Effector CD4-positive, alpha-beta T cell (primary cell): ENCODE measurements around the gene TEX261.

Experiments used
- DNase-seq: peaks from one replicate; pipeline ENCODE4 v3.0.0-alpha.2; 2020

Gene TEX261

GRCh38 chr2:70981421-70981820 lies 13.3 kb downstream of the TEX261 start:
- no peak for DNase-seq

DNA sequence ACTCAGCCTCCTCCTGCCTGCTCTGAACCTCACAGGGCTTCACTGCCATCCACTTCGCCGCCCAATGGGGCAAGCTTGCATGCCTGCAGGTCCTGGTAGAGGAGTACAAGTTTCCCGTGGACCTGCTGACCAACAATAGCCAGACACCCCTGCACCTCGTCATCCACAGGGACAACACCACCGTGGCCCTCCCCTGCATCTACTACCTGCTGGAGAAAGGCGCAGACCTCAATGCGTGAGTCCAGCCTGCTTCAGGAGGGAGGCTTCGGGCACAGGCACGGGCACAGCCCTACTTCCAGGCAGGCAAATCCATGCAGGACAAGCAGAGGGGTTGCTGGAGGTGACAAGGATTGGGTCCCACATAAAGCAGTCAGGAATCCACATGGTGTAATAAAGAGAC lies 15.0 kb downstream of the TEX261 start:
- DNase-seq, result no peak

DNA sequence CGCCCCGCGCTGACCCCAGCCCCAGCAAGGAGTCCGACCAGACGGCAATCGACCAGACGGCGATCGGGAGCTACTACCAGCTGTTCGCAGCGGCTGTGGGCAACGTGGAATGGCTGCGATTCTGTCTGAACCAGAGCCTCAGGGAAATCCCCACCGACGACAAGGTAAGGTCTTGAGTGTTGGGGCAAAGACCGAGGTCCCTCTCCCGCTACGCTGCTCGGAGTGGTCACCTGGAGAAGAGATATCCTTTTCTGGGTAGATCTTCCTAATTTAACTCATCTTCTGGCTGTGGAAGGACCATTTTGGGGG lies 15.5 kb downstream of the TEX261 start:
- DNase-seq, result no peak

DNA sequence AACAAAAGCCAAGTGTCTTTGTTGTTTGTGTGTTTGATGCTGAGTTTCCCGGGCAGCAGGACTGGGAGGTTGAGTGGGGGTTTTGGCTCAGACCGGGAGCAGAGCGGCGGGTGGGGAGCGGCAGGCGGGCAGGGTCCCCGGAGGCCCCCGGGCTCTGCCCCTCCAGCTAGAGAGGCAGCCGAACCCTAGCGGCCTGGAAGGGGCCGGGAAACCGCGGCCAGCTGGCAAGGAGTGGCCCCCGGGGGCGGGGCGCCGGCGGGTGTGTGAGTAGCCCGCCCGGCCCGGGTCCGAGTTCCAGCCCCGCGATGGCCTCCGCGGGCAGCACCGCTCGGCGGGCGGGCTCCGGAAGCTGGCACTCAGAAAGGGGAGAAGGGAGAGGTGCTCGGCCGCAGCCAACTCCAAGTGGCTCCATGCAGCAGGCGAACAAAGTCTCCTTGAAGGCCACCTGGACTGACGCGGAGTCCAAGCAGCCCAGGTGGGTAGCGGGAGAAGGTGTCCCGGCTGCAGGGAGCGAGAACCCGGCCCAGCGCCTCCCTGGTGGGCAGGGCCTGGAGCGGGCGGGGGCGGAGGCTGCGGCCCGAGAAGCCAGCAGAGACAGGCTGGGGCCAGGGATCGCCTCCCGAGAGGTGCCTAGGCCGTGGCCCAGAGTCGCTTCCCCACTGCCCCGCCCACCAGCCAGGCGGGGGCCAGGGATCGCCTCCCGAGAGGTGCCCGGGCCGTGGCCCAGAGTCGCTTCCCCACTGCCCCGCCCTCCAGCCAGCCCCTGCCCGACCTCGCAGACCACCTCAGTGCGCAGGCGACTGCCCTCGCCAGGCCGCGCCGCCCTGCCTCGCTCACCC lies 16.1 kb downstream of the TEX261 start, which contains the start of gene ANKRD53:
TSS of gene ANKRD53 (plus strand) at position 290 of the 839 bp plus-strand sequence. CDS start at position 306, 16 bp downstream.
- DNase-seq, result no peak

GRCh38 chr2:70977605-70978205 lies 17.0 kb downstream of the TEX261 start:
- no peak for DNase-seq

DNA sequence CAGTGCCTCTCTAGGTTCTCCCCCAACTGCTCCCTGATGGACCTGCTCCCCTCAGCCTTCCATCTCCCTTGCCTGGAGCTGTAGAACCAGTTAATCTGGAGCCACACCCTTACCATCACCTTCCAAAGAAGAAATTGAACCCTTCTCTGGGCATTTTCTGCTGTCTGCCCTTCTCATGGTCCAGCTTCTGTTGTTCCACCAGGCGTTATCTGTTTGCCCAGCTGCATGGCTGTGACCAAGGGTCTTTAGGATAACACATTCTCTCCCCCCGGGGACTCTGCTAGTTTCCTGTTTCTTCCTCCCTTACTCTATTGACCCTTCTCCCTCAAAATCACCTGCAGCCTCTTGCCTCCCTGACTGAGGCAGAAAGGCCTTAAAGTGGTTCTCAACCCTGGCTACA lies 19.4 kb downstream of the TEX261 start:
- no peak for DNase-seq

- DNase-seq, result no peak
Measured at GRCh38 chr2:70974592-70974991, 20.1 kb downstream of the TEX261 start.

- DNase-seq, result no peak
Measured at GRCh38 chr2:70967189-70967588, 27.5 kb downstream of the TEX261 start.

- DNase-seq, result no peak
Measured at GRCh38 chr2:70966681-70967080, 28.0 kb downstream of the TEX261 start.

GRCh38 chr2:70965506-70965905 lies 29.2 kb downstream of the TEX261 start:
- no peak for DNase-seq

- DNase-seq, result peak; percentile 80
Measured at GRCh38 chr2:70964596-70965386, 29.9 kb downstream of the TEX261 start.

GRCh38 chr2:70964133-70964532 lies 30.5 kb downstream of the TEX261 start:
- no peak for DNase-seq

DNA sequence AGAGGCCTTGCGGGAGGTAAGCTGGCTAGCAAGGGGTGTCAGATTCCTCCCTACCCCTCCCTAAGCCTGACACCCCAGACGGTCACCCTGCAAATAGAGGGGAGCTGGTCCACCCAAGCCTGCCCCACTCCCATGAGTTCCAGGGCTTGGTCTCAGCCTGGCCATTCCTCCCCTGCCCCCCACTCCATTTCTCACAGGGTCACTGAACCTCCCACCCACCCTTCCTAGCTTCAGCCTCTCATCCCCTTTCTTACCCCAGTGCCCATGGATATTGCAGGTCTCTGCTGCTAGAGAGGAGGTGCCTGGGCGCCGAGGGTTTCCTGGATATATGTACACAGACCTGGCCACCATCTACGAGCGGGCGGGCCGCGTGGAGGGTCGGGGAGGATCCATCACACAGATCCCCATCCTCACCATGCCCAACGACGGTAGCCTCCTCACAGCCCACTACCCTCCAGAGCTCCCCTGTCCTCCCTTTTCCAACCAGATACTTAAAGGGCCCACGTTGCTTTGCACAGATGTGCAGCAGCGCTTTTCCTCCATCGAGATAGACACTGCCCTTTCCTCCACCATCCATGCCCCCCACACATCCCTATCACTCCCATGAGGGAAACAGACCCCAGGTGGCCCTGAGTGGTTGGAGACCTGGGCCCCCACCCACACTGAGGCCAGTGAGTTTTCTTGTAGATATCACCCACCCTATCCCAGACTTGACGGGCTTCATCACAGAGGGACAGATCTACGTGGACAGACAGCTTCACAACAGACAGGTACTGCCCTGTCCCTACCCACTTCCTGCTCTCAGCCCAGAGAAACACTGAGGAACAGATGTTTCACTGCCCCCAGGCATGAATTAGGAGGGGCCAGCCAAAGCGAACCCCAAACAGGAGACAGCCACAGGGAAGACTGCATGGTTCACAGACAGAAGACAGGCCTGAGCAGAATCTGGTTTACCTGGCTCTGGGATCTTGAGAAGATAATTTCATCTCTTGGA lies 31.5 kb downstream of the TEX261 start:
- no peak for DNase-seq

GRCh38 chr2:70962211-70962884 lies 32.3 kb downstream of the TEX261 start:
- no peak for DNase-seq

- no peak for DNase-seq
Measured at GRCh38 chr2:70961648-70961994, 33.1 kb downstream of the TEX261 start.

- no peak for DNase-seq
Measured at GRCh38 chr2:70960833-70961647, 33.6 kb downstream of the TEX261 start.

DNA sequence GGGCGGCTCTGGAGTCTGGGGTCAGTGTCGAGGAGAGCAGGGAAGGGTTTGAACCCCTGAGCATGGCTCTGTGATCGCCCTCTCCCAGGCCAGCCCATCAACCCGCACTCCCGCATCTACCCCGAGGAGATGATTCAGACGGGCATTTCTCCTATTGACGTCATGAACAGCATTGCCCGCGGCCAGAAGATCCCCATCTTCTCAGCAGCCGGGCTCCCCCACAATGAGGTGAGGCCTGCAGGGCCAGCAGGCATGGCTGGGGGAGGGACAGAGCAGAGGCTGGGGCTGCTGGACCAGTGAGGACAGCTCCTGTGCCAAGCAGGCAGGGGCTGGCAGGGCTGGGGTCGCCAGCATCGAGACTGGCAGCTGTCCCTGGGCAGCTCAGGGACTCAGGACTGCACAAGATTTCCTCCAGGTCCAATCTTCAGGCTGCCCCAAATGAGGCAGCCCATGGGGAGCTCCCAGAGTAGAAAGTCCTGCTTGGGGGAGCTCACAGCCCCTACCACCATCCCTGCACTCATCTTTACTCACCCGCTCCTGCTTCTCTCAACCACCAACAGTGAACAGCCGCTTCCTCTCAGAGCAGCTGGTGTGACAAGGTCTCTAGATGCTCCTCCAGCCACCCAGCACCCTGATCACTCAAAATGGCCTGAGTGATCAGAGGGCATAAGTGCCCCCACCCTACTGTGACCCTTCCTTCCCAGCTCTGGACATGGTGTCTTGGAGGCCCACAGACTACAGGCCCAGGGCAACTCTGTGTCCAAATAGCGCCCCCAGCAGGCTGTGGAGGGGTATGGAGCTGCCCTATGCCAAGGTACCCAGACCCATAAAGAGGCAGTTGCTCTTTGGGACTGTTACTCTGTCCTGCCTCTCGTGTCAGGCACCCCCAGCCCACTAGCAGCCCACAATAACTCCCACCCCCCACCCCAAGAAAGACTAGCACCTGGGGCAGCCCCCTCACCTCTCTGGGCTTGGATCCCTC lies 34.5 kb downstream of the TEX261 start:
- no peak for DNase-seq

GRCh38 chr2:70959271-70959761 lies 35.4 kb downstream of the TEX261 start:
- no peak for DNase-seq

GRCh38 chr2:70958759-70959158 lies 35.9 kb downstream of the TEX261 start:
- no peak for DNase-seq

- no peak for DNase-seq
Measured at GRCh38 chr2:70957798-70958197, 36.9 kb downstream of the TEX261 start.
